OCI-LY7 (cell line): ENCODE data around the gene YARS2. TPM values are rescaled to one million over a fixed set of nuclear protein-coding genes. Genes with fewer than 3 reads are reported as not detected.

Source experiments
- BruUV-seq: library from RNA; stranded (reverse); fragments of 400-500 nt; replicated peaks from 2 replicates; lab custom pipeline; 2021; lab: Mats Ljungman, UMichigan
- CTCF ChIA-PET: fragments of 300-600 bp; sonication (Branson Sonifier 250); formaldehyde crosslinking; loops from one replicate; lab custom pipeline; 2022; ENCODE audit warnings: antibody characterized with exemption; ENCODE audit not compliant: unreplicated experiment; lab: Charles Lee
- POLR2A ChIA-PET: fragments of 300-600 bp; sonication (Branson Sonifier 250); formaldehyde crosslinking; loops from one replicate; lab custom pipeline; 2022; ENCODE audit warnings: antibody characterized with exemption; lab: Charles Lee
- DNase-seq: peaks from one replicate; pipeline ENCODE4 v3.0.0-alpha.2; 2015; ENCODE audit warnings: low spot score
- H2AFZ ChIP-seq: fragments of 200-600 bp; sonication (generic), shearing (Covaris generic); 2 replicates; pipeline ENCODE4 v1.6.1; 2014; ENCODE audit warnings: mild to moderate bottlenecking, antibody characterized with exemption, low read length, moderate library complexity
- H3K27ac ChIP-seq: fragments of 200-600 bp; sonication (generic); 2 replicates; pipeline ENCODE4 v1.5.1; 2014; ENCODE audit warnings: mixed run types, low read depth, mild to moderate bottlenecking, moderate library complexity, low read length, inconsistent platforms; ENCODE audit not compliant: poor library complexity, severe bottlenecking
- H3K36me3 ChIP-seq: fragments of 200-600 bp; sonication (generic); 2 replicates; pipeline ENCODE4 v1.6.1; 2014; ENCODE audit warnings: mild to moderate bottlenecking, antibody characterized with exemption, low read length, moderate library complexity, mixed read lengths; ENCODE audit not compliant: insufficient read depth
- H3K4me1 ChIP-seq: fragments of 200-600 bp; sonication (generic); 2 replicates; pipeline ENCODE4 v1.5.1; 2014; ENCODE audit warnings: mild to moderate bottlenecking, low read length; ENCODE audit not compliant: insufficient read depth, poor library complexity, severe bottlenecking
- H3K4me2 ChIP-seq: fragments of 200-600 bp; sonication (generic); 2 replicates; pipeline ENCODE4 v1.6.1; 2014; ENCODE audit warnings: mild to moderate bottlenecking, low read length
- H3K4me3 ChIP-seq: fragments of 200-600 bp; sonication (generic); 2 replicates; pipeline ENCODE4 v1.5.1; 2014; ENCODE audit warnings: mild to moderate bottlenecking, low read depth, low read length; ENCODE audit not compliant: poor library complexity, severe bottlenecking
- H3K79me2 ChIP-seq: fragments of 200-600 bp; sonication (generic); 2 replicates; pipeline ENCODE4 v1.6.1; 2016; ENCODE audit warnings: low read depth, mild to moderate bottlenecking, low read length, moderate library complexity, mixed read lengths; ENCODE audit not compliant: insufficient read depth
- H3K9me2 ChIP-seq: fragments of 200-600 bp; sonication (generic); 2 replicates; pipeline ENCODE4 v1.6.1; 2016; ENCODE audit warnings: mild to moderate bottlenecking, low read length, mixed read lengths; ENCODE audit not compliant: insufficient read depth
- H3K9me3 ChIP-seq: fragments of 200-600 bp; sonication (generic); 2 replicates; pipeline ENCODE4 v1.6.1; 2014; ENCODE audit warnings: mild to moderate bottlenecking, mixed run types, low read length, mixed read lengths
- H4K20me1 ChIP-seq: fragments of 200-600 bp; sonication (generic); 2 replicates; pipeline ENCODE4 v1.6.1; 2014; ENCODE audit warnings: mild to moderate bottlenecking, antibody characterized with exemption, low read length, moderate library complexity, mixed read lengths; ENCODE audit not compliant: insufficient read depth
- CTCF ChIP-seq: fragments of 200-600 bp; sonication (generic); conservative IDR thresholded peaks from 2 replicates; pipeline ENCODE4 v1.5.1; 2014; ENCODE audit warnings: mild to moderate bottlenecking, antibody characterized with exemption, low read length, moderate library complexity, mixed read lengths
- EZH2phosphoT487 ChIP-seq: fragments of 200-600 bp; sonication (generic); IDR thresholded peaks from 2 replicates; pipeline ENCODE4 v1.6.1; 2018; ENCODE audit warnings: low read depth, borderline replicate concordance, mild to moderate bottlenecking, mixed run types, antibody characterized with exemption, low read length, moderate library complexity, mixed read lengths
- intact Hi-C: fragments of 100-400 bp; cut with micrococcal nuclease; formaldehyde crosslinking; loops from one replicate; pipeline ENCODE4 v1.10.0; 2022; ENCODE audit not compliant: unreplicated experiment
- total RNA-seq, 2 experiments: library from RNA; depleted of rRNA in 1 of 2; stranded (reverse); fragments of >200 nt in 1 of 2; shearing (Covaris generic) in 1 of 2; gene quantifications; 2 replicates each; pipeline ENCODE4 v1.2.3, GENCODE V29; 2014 to 2022

The YARS2 gene
- total RNA-seq, 2 experiments from 2014 or later = 31.5 to 42.8 TPM

GRCh38 chr12:32789446-32789845 is 33.7 kb upstream of the YARS2 start:
- Histone ChIP-seq H3K79me2 (no peaks in the 10 kb centered on the region), H3K36me3 (no peaks in the 10 kb centered on the region), H4K20me1 (no peaks in the 10 kb centered on the region), H3K9me3 (no peaks in the 10 kb centered on the region), H3K9me2 (no peaks in the 10 kb centered on the region), H3K4me2 (no peak overlapping the region), H2AFZ (no peak overlapping the region), H3K27ac (no peak overlapping the region), H3K4me3 (no peak overlapping the region), H3K4me1 (no peaks in the 10 kb centered on the region)
- POLR2A ChIA-PET = no interaction called here
- CTCF ChIA-PET = no interaction called here
- no TSS peak for BruUV-seq
- TF ChIP-seq EZH2phosphoT487 = no peak
- no peak for TF ChIP-seq CTCF
- intact Hi-C loops = loop anchor here (5.0 kb wide), 1 partner anchor 58 kb away; no protein-coding TSS in a partner anchor
- DNase-seq = no peak

GRCh38 chr12:32788405-32788804 is 32.7 kb upstream of the YARS2 start:
- no peak overlapping the region for H3K4me3 ChIP-seq
- CTCF ChIA-PET = no interaction called here
- no peaks in the 10 kb centered on the region for H4K20me1 ChIP-seq
- no peak for DNase-seq
- H3K9me2 ChIP-seq = no peaks in the 10 kb centered on the region
- intact Hi-C loops = loop anchor here (5.0 kb wide), 1 partner anchor 59 kb away; no protein-coding TSS in a partner anchor
- no peak overlapping the region for H2AFZ ChIP-seq
- no peaks in the 10 kb centered on the region for H3K4me1 ChIP-seq
- no TSS peak for BruUV-seq
- no peak overlapping the region for H3K4me2 ChIP-seq
- no peak overlapping the region for H3K27ac ChIP-seq
- POLR2A ChIA-PET = no interaction called here
- no peaks in the 10 kb centered on the region for H3K9me3 ChIP-seq
- H3K36me3 ChIP-seq = no peaks in the 10 kb centered on the region
- no peaks in the 10 kb centered on the region for H3K79me2 ChIP-seq
- TF ChIP-seq EZH2phosphoT487 (no peak), CTCF (no peak)

- Histone ChIP-seq H2AFZ (no peak overlapping the region), H3K27ac (no peak overlapping the region), H3K9me3 (no peaks in the 10 kb centered on the region), H3K4me1 (no peaks in the 10 kb centered on the region), H3K36me3 (no peaks in the 10 kb centered on the region), H3K79me2 (no peaks in the 10 kb centered on the region), H3K4me2 (no peak overlapping the region), H3K4me3 (no peak overlapping the region), H3K9me2 (no peaks in the 10 kb centered on the region), H4K20me1 (no peaks in the 10 kb centered on the region)
- no TSS peak for BruUV-seq
- TF ChIP-seq CTCF = no peak
- no peak for TF ChIP-seq EZH2phosphoT487
- intact Hi-C loops = loop anchor here (5.0 kb wide), 1 partner anchor 62 kb away; no protein-coding TSS in a partner anchor
- ChIA-PET POLR2A (interaction anchor here (1.2 kb wide), 1 partner anchor 22 kb away, joined by 3 read pairs; no protein-coding TSS in a partner anchor), CTCF (no interaction called here)
- no peak for DNase-seq
Observed at GRCh38 chr12:32785557-32785956, 29.9 kb upstream of the YARS2 start.
